SH-SY5Y (cell line): ENCODE measurements around the gene MARVELD3.

Source experiments
- GATA2 ChIP-seq: IDR thresholded peaks from 2 replicates; pipeline ENCODE4 v1.6.1; 2011; ENCODE audit warnings: mild to moderate bottlenecking, low read depth, low read length
- GATA3 ChIP-seq: IDR thresholded peaks from 2 replicates; pipeline ENCODE4 v1.6.1; 2011; ENCODE audit warnings: low read depth, mild to moderate bottlenecking, low read length, moderate library complexity

MARVELD3 gene

GRCh38 chr16:71610936-71611871 lies 14.8 kb upstream of the MARVELD3 start:
- TF ChIP-seq GATA3 (no peak), GATA2 (no peak)

GRCh38 chr16:71618429-71618828 lies 7.6 kb upstream of the MARVELD3 start:
- TF ChIP-seq GATA3 (no peak), GATA2 (no peak)

- TF ChIP-seq GATA2, result no peak
- no peak for TF ChIP-seq GATA3
Measured at GRCh38 chr16:71622088-71622487, 3.9 kb upstream of the MARVELD3 start.

- TF ChIP-seq GATA3 (no peak), GATA2 (no peak)
Measured at GRCh38 chr16:71623597-71623996, 2.4 kb upstream of the MARVELD3 start.

GRCh38 chr16:71625113-71625850 lies 702 bp upstream of the MARVELD3 start:
- no peak for TF ChIP-seq GATA3
- no peak for TF ChIP-seq GATA2

GRCh38 chr16:71626858-71627213 lies 852 bp downstream of the MARVELD3 start:
- TF ChIP-seq GATA2 (no peak), GATA3 (no peak)

GRCh38 chr16:71627731-71628181 lies 1.8 kb downstream of the MARVELD3 start:
- TF ChIP-seq GATA2 (no peak), GATA3 (no peak)

GRCh38 chr16:71628810-71629209 lies 2.8 kb downstream of the MARVELD3 start:
- TF ChIP-seq GATA3 (no peak), GATA2 (no peak)

- no peak for TF ChIP-seq GATA2
- TF ChIP-seq GATA3, result no peak
Measured at GRCh38 chr16:71629278-71630016, 3.5 kb downstream of the MARVELD3 start.

- TF ChIP-seq GATA3, result no peak
- TF ChIP-seq GATA2, result no peak
Measured at GRCh38 chr16:71630808-71631207, 4.8 kb downstream of the MARVELD3 start.

GRCh38 chr16:71631776-71632175 lies 5.8 kb downstream of the MARVELD3 start:
- TF ChIP-seq GATA2 (no peak), GATA3 (no peak)

- TF ChIP-seq GATA3 (no peak), GATA2 (no peak)
Measured at GRCh38 chr16:71635632-71636031, 9.6 kb downstream of the MARVELD3 start.

- TF ChIP-seq GATA3 (no peak), GATA2 (no peak)
Measured at GRCh38 chr16:71637398-71637797, 11.4 kb downstream of the MARVELD3 start.

- no peak for TF ChIP-seq GATA3
- no peak for TF ChIP-seq GATA2
Measured at GRCh38 chr16:71645450-71645849, 19.5 kb downstream of the MARVELD3 start.

- no peak for TF ChIP-seq GATA2
- TF ChIP-seq GATA3, result no peak
Measured at GRCh38 chr16:71647391-71647790, 21.4 kb downstream of the MARVELD3 start.
